GM12874 (cell line): Measurements from ENCODE around the gene CHD2.

Experiments used
- TF ChIP-seq, protein P1 (sequence below): IDR thresholded peaks from 2 replicates; pipeline ENCODE4 v1.5.1; 2011; ENCODE audit warnings: low read depth, mild to moderate bottlenecking, control low read depth, low read length, moderate library complexity; ENCODE audit not compliant: insufficient read depth

CHD2 gene

DNA sequence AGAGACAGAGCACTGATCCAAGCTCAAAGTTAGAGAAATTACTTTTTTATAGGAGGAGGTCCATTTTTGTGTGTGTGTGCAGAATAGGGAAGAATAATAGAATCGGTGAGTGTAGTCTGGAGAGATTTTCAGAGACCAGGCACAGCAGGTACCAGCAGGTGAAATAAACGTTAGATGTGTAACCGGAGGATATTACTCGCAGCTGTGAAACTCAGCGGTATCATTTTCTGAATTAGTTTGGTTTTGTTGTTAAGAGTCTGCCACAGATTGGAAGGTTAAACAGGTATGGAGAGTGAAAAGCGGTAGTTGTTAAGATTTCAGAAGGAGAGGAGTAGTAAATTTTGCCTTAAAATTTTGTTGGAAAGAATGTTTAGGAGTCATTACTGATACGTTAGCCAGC lies 119.0 kb downstream of the CHD2 start:
- TF ChIP-seq, protein P1, sequence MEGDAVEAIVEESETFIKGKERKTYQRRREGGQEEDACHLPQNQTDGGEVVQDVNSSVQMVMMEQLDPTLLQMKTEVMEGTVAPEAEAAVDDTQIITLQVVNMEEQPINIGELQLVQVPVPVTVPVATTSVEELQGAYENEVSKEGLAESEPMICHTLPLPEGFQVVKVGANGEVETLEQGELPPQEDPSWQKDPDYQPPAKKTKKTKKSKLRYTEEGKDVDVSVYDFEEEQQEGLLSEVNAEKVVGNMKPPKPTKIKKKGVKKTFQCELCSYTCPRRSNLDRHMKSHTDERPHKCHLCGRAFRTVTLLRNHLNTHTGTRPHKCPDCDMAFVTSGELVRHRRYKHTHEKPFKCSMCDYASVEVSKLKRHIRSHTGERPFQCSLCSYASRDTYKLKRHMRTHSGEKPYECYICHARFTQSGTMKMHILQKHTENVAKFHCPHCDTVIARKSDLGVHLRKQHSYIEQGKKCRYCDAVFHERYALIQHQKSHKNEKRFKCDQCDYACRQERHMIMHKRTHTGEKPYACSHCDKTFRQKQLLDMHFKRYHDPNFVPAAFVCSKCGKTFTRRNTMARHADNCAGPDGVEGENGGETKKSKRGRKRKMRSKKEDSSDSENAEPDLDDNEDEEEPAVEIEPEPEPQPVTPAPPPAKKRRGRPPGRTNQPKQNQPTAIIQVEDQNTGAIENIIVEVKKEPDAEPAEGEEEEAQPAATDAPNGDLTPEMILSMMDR: no peak

DNA sequence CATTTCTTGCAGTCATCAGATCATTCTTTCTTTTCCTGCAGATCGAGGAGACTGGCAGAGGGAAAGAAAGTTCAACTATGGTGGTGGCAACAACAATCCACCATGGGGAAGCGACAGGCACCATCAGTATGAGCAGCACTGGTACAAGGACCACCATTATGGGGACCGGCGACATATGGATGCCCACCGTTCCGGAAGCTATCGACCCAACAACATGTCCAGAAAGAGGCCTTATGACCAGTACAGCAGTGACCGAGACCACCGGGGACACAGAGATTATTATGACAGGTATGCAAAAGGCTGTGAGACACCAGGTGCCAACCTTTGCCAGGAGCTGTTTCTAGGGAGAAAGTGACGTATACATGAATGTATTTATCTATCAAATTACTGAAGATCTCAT lies 119.8 kb downstream of the CHD2 start:
- TF ChIP-seq, protein P1: no peak

DNA sequence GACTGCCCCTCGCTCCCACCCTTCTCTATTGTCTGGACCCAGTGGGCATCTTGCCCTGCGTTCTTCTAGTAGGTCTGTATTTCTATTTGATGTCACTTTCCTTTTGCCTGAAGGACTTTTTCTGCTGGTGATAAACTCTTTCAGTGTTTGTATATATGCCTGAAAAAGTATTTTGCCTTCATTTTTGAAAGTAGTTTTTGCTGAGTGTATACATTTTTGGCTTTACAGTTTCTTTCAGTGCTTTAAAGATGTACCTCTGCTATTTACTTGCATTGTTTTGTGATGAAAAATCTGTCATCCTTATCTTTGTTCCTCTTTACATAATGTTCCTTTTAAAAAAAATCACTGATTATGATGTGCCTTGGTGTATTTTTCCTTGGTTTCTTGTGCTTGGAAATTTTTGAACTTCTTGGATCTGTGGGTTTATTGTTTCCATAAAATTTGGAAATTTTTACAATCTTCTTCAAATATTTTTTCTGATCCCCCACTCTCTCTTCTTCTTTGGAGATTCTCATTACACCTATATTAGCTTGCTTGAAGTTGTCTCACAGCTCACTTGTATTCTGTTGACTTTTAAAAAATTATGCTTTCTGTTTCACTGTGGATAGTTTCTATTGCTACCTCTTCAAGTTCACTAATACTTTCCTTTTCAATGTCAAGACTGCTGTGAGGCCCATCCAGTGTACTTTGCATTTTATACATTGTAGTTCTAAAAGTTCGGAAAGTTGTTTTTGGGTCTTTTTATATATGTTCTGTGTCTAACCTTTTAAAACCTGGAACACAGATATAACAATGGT lies 121.0 kb downstream of the CHD2 start:
- TF ChIP-seq, protein P1: no peak

DNA sequence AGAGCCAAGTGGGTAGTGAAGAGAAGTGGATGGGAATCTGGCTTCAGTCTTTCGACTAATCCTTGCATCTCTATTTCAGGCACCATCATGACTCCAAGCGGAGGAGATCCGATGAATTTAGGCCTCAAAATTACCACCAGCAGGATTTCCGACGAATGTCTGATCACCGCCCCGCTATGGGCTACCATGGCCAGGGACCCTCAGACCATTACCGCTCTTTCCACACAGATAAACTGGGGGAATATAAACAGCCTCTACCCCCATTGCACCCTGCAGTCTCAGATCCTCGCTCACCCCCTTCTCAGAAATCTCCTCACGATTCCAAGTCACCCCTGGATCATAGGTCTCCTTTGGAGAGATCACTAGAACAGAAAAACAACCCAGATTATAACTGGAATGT lies 124.2 kb downstream of the CHD2 start:
- TF ChIP-seq, protein P1: no peak

DNA sequence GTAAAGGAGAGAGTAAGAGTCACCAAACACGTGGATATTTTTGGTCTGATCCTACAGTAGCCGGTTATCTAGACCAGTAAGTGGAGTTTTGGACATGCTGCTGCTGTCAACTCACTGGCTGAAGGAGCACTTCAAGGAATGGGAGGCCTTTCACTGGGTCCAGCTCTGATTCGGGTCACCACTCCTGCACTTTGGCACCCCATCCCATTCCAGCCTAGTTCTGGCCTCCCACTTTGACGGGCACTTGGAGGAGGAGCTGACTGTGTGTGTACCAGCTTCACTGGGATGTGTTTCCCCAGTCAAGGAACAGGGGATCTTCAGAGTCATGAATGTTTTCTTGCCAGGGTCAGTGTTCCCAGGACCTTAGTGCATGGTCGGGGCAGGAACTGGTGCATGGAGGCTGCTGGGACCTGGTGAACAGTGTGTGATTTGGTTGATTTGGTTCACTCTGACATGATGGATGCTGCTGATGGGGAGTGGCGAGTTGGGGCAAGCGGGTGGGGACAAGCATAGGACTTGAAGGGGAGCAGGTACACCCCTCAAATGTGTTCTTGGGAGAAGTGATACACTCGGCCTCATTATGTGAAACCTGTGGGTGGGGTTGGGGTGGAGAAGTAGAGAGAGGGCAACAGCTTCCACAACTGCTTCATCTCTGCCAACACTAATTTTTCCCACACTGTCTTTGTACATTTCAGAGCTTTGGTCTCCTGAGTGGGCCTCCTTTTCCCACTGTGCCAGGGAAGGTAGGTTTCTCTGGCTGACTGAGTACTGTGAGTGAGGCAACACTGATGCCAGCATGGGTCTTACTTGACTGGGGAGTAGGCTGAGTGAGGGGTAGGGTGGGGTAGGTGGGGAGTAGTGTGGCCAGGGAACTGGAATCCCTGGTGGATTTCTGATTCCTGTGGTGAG lies 124.8 kb downstream of the CHD2 start:
- TF ChIP-seq, protein P1: no peak

DNA sequence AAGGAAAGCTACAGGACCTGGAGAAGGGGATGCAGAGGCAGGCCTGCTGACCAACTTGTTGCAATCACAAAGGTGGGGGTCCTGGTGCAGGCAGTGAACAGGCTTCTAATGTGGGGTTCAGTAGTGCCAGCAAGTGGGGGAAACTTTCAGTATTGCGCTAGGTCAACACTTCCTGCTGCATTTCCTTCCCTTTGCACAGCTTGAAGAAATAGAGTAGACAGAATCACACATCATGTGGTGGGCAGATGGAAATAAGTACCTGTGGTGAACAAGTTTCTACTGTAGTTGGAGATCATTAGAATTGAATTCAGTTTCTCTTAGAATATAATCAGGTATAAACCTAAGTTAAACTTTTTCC lies 125.5 kb downstream of the CHD2 start:
- TF ChIP-seq, protein P1: no peak

DNA sequence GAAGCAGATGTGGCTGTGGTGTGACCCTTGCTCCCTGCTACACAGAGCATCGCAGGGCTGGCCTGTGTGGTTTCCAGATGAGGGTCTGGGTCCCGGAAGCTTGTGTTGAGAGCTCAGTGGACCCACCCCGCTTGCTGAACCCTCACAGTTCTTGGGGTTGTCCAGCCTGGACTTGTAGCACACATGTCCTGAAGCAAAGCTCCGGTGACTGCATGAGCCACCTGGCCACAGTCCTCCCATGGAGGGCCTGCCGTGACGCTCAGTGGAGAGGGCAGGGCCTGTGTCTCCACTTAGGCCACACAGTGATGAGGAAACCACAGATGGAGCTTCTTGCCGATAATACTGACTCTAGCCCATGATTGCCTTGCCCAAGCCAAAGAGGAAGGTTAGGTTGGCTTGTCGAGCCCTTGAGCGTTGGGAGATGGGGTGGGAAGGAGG lies 126.3 kb downstream of the CHD2 start:
- TF ChIP-seq, protein P1: no peak
